Measurements from ENCODE around the gene HSD17B1.

GRCh38 chr17:42560246-42560645, 7.5 kb downstream of the HSD17B1 start:
- no peak for TF ChIP-seq CTCF (IDR thresholded peaks at IDR 0.05; ENCODE audit: low read depth, low read length, poor library complexity, severe bottlenecking)
- no peak for TF ChIP-seq EZH2phosphoT487 (IDR thresholded peaks at IDR 0.05; ENCODE audit: borderline replicate concordance, low read length)

Measured in DOHH2 (cell line).